SHP77 treated with DMSO at 0.1 percent for 48 hours (cell line): ENCODE measurements around the gene PPP2R2C.

Experiments used
- DNase-seq: peaks from one replicate; lab custom pipeline; 2025; lab: John Stamatoyannopoulos, UW

PPP2R2C gene

GRCh38 chr4:6378493-6379445 is 93.6 kb downstream of the PPP2R2C start:
- no peak for DNase-seq

GRCh38 chr4:6377626-6378492 is 94.6 kb downstream of the PPP2R2C start:
- no peak for DNase-seq

GRCh38 chr4:6375620-6376295 is 96.7 kb downstream of the PPP2R2C start:
- no peak for DNase-seq

GRCh38 chr4:6374575-6374974 is 97.8 kb downstream of the PPP2R2C start:
- no peak for DNase-seq

- no peak for DNase-seq
Measured at GRCh38 chr4:6373541-6374410, 98.6 kb downstream of the PPP2R2C start.

GRCh38 chr4:6372649-6373525 is 99.5 kb downstream of the PPP2R2C start:
- DNase-seq, result no peak

- no peak for DNase-seq
Measured at GRCh38 chr4:6371812-6372211, 100.6 kb downstream of the PPP2R2C start.

- no peak for DNase-seq
Measured at GRCh38 chr4:6371271-6371670, 101.1 kb downstream of the PPP2R2C start.

- DNase-seq, result no peak
Measured at GRCh38 chr4:6369924-6370645, 102.3 kb downstream of the PPP2R2C start.

- no peak for DNase-seq
Measured at GRCh38 chr4:6369511-6369910, 102.9 kb downstream of the PPP2R2C start.

- no peak for DNase-seq
Measured at GRCh38 chr4:6369035-6369434, 103.4 kb downstream of the PPP2R2C start.

- no peak for DNase-seq
Measured at GRCh38 chr4:6368601-6369000, 103.8 kb downstream of the PPP2R2C start.

GRCh38 chr4:6368096-6368495 is 104.3 kb downstream of the PPP2R2C start:
- DNase-seq, result no peak

- no peak for DNase-seq
Measured at GRCh38 chr4:6367371-6367851, 105.0 kb downstream of the PPP2R2C start.

GRCh38 chr4:6366581-6366980 is 105.8 kb downstream of the PPP2R2C start:
- DNase-seq, result no peak

GRCh38 chr4:6365545-6366086 is 106.8 kb downstream of the PPP2R2C start:
- no peak for DNase-seq

GRCh38 chr4:6364581-6364980 is 107.8 kb downstream of the PPP2R2C start:
- DNase-seq, result no peak

- DNase-seq, result no peak
Measured at GRCh38 chr4:6364146-6364545, 108.3 kb downstream of the PPP2R2C start.

- no peak for DNase-seq
Measured at GRCh38 chr4:6362896-6363295, 109.5 kb downstream of the PPP2R2C start.
